NCI-H774 (cell line): ENCODE data around the gene ARNT2.

ENCODE experiments used
- DNase-seq: peaks from one replicate; lab custom pipeline; 2025; lab: John Stamatoyannopoulos, UW

ARNT2 gene

GRCh38 chr15:80442728-80443403, 38.7 kb downstream of the ARNT2 start:
- DNase-seq: no peak

- no peak for DNase-seq
Measured at GRCh38 chr15:80444680-80445251, 40.6 kb downstream of the ARNT2 start.

- DNase-seq: no peak
Measured at GRCh38 chr15:80445300-80446041, 41.3 kb downstream of the ARNT2 start.

- DNase-seq: no peak
Measured at GRCh38 chr15:80447077-80447476, 42.9 kb downstream of the ARNT2 start.

GRCh38 chr15:80449825-80450224, 45.6 kb downstream of the ARNT2 start:
- DNase-seq: no peak

GRCh38 chr15:80450811-80451321, 46.7 kb downstream of the ARNT2 start:
- DNase-seq: no peak

- DNase-seq: no peak
Measured at GRCh38 chr15:80452166-80452565, 48.0 kb downstream of the ARNT2 start.

- DNase-seq: no peak
Measured at GRCh38 chr15:80455051-80455648, 51.0 kb downstream of the ARNT2 start.

- peak; percentile 45 for DNase-seq
Measured at GRCh38 chr15:80455668-80456442, 51.7 kb downstream of the ARNT2 start.

- DNase-seq: no peak
Measured at GRCh38 chr15:80456517-80457492, 52.6 kb downstream of the ARNT2 start.

GRCh38 chr15:80457896-80458295, 53.7 kb downstream of the ARNT2 start:
- no peak for DNase-seq

GRCh38 chr15:80458580-80458979, 54.4 kb downstream of the ARNT2 start:
- no peak for DNase-seq

GRCh38 chr15:80459380-80459779, 55.2 kb downstream of the ARNT2 start:
- DNase-seq: no peak

- DNase-seq: no peak
Measured at GRCh38 chr15:80459818-80460217, 55.6 kb downstream of the ARNT2 start.

- DNase-seq: no peak
Measured at GRCh38 chr15:80461356-80462095, 57.3 kb downstream of the ARNT2 start.

- DNase-seq: no peak
Measured at GRCh38 chr15:80462111-80462510, 57.9 kb downstream of the ARNT2 start.

- no peak for DNase-seq
Measured at GRCh38 chr15:80462836-80463512, 58.8 kb downstream of the ARNT2 start.

GRCh38 chr15:80464951-80465625, 60.9 kb downstream of the ARNT2 start:
- DNase-seq: no peak

- DNase-seq: no peak
Measured at GRCh38 chr15:80465626-80466005, 61.4 kb downstream of the ARNT2 start.
